H1 (cell line): ENCODE data around the gene PEX14. TPM values are rescaled to one million over a fixed set of nuclear protein-coding genes. Genes with fewer than 3 reads are reported as not detected.
A peak's percentile ranks its signal among the peaks of the same experiment; 100 is the strongest.

ENCODE experiments used
- CTCF ChIA-PET: fragments of 300-600 bp; sonication (Branson Sonifier 250); formaldehyde crosslinking; loops from one replicate; lab custom pipeline; 2021; ENCODE audit not compliant: partially characterized antibody; lab: Charles Lee
- POLR2A ChIA-PET: fragments of 300-600 bp; sonication (Branson Sonifier 250); formaldehyde crosslinking; loops from one replicate; lab custom pipeline; 2021; ENCODE audit warnings: inconsistent platforms; ENCODE audit not compliant: partially characterized antibody; lab: Charles Lee
- DNase-seq, 2 experiments: peaks; one replicate each; pipeline versions ENCODE4 v3.0.0 to v3.0.0-alpha.2; 2010 to 2022; ENCODE audit warnings: low spot score in 2 of 2, low read depth in 1 of 2, mixed read lengths in 1 of 2
- FAIRE-seq: peaks from 2 replicates; lab custom pipeline; 2011; peaks lifted over from hg19 to GRCh38; lab: Jason Lieb, UNC
- H2AFZ ChIP-seq: 2 replicates; pipeline ENCODE4 v1.8.1; 2012; ENCODE audit warnings: low read length, inconsistent platforms
- H2AK5ac ChIP-seq: 2 replicates; pipeline ENCODE4 v1.6.1; 2013; ENCODE audit warnings: low read depth, low read length
- H2BK120ac ChIP-seq: replicated peaks from 2 replicates; pipeline ENCODE3; 2013; ENCODE audit warnings: low read depth, low read length, inconsistent platforms
- H2BK12ac ChIP-seq: 2 replicates; pipeline ENCODE4 v1.6.1; 2013; ENCODE audit warnings: low read depth, low read length
- H2BK15ac ChIP-seq: 2 replicates; pipeline ENCODE4 v1.6.1; 2013; ENCODE audit warnings: low read length
- H2BK20ac ChIP-seq: 2 replicates; pipeline ENCODE4 v1.6.1; 2013; ENCODE audit warnings: low read length
- H2BK5ac ChIP-seq: 2 replicates; pipeline ENCODE4 v1.6.1; 2013; ENCODE audit warnings: low read depth, low read length
- H3K14ac ChIP-seq: 2 replicates; pipeline ENCODE4 v1.6.1; 2013; ENCODE audit warnings: inconsistent platforms; ENCODE audit not compliant: insufficient read length
- H3K18ac ChIP-seq: 2 replicates; pipeline ENCODE4 v1.6.1; 2013; ENCODE audit warnings: low read length; ENCODE audit errors: extremely low read depth
- H3K23ac ChIP-seq: 2 replicates; pipeline ENCODE4 v1.6.1; 2013; ENCODE audit warnings: inconsistent platforms; ENCODE audit not compliant: insufficient read length
- H3K23me2 ChIP-seq: 2 replicates; pipeline ENCODE4 v1.6.1; 2013; ENCODE audit warnings: low read depth, low read length
- H3K27ac ChIP-seq: 2 replicates; pipeline ENCODE4 v1.6.1; 2011; ENCODE audit warnings: low read depth, low read length, inconsistent platforms
- H3K27me3 ChIP-seq, 4 experiments: replicated peaks in 1 of 4; 1 replicate in 1 of 4; 2 replicates in 3 of 4; pipeline versions ENCODE4 v1.6.1 to v1.8.1; 2011 to 2013; ENCODE audit warnings: low read length in 3 of 4, mild to moderate bottlenecking in 3 of 4, inconsistent platforms in 2 of 4, mixed read lengths in 2 of 4, moderate library complexity in 1 of 4; ENCODE audit not compliant: control insufficient read depth in 3 of 4, insufficient read depth in 3 of 4; ENCODE audit errors: extremely low read depth in 1 of 4
- H3K36me3 ChIP-seq, 4 experiments: 2 replicates each; pipeline versions ENCODE4 v1.6.1 to v1.8.1; 2011 to 2013; ENCODE audit warnings: mild to moderate bottlenecking in 4 of 4, low read length in 3 of 4, moderate library complexity in 2 of 4, control low read depth in 1 of 4, inconsistent platforms in 1 of 4; ENCODE audit not compliant: insufficient read depth in 4 of 4, control insufficient read depth in 2 of 4
- H3K4ac ChIP-seq: replicated peaks from 2 replicates; pipeline ENCODE3; 2013; ENCODE audit warnings: low read length, low read depth, mixed read lengths, inconsistent platforms; ENCODE audit not compliant: insufficient read length
- H3K4me1 ChIP-seq, 4 experiments: replicated peaks in 1 of 4; 1 replicate in 1 of 4; 2 replicates in 3 of 4; pipeline versions ENCODE4 v1.6.1 to v1.8.1; 2011 to 2013; ENCODE audit warnings: low read length in 3 of 4, inconsistent platforms in 2 of 4, mixed read lengths in 1 of 4; ENCODE audit not compliant: insufficient read depth in 4 of 4, control insufficient read depth in 3 of 4
- H3K4me2 ChIP-seq, 2 experiments: 2 replicates each; pipeline versions ENCODE4 v1.6.1 to v1.8.1; 2011 to 2013; ENCODE audit warnings: low read depth in 2 of 2, low read length in 2 of 2, control low read depth in 1 of 2, inconsistent platforms in 1 of 2, mild to moderate bottlenecking in 1 of 2; ENCODE audit not compliant: insufficient read depth in 1 of 2
- H3K4me3 ChIP-seq, 4 experiments: fragments of 200-600, 300-600 bp in 1 of 4; sonication (generic), shearing (Covaris generic), sonication (Bioruptor Twin) in 1 of 4; 2 replicates each; pipeline versions ENCODE4 v1.5.1 to v1.8.1; 2011 to 2016; ENCODE audit warnings: low read length in 4 of 4, low read depth in 3 of 4, control low read depth in 2 of 4, inconsistent platforms in 2 of 4, mild to moderate bottlenecking in 2 of 4, mixed read lengths in 1 of 4, moderate library complexity in 1 of 4; ENCODE audit not compliant: insufficient read depth in 2 of 4; ENCODE audit errors: extremely low read depth in 1 of 4
- H3K56ac ChIP-seq: replicated peaks from 2 replicates; pipeline ENCODE3; 2013; ENCODE audit warnings: low read depth, mild to moderate bottlenecking, mixed read lengths, low read length, inconsistent platforms; ENCODE audit not compliant: insufficient read length
- H3K79me1 ChIP-seq: 2 replicates; pipeline ENCODE4 v1.6.1; 2013; ENCODE audit warnings: low read depth, low read length, control low read depth
- H3K79me2 ChIP-seq, 2 experiments: 2 replicates each; pipeline versions ENCODE4 v1.6.1 to v1.8.1; 2012 to 2013; ENCODE audit warnings: low read length in 2 of 2, mild to moderate bottlenecking in 2 of 2, inconsistent platforms in 1 of 2; ENCODE audit not compliant: insufficient read depth in 2 of 2, control insufficient read depth in 1 of 2
- H3K9ac ChIP-seq, 4 experiments: replicated peaks in 1 of 4; 1 replicate in 1 of 4; 2 replicates in 3 of 4; pipeline versions ENCODE4 v1.6.1 to v1.8.1; 2011 to 2013; ENCODE audit warnings: low read depth in 3 of 4, low read length in 3 of 4, control low read depth in 2 of 4, mild to moderate bottlenecking in 2 of 4, moderate library complexity in 2 of 4, inconsistent platforms in 1 of 4; ENCODE audit errors: extremely low read depth in 1 of 4
- H3K9me3 ChIP-seq, 2 experiments: 2 replicates each; pipeline versions ENCODE4 v1.6.1 to v1.8.1; 2012 to 2013; ENCODE audit warnings: mild to moderate bottlenecking in 2 of 2, moderate library complexity in 2 of 2, control low read depth in 1 of 2, inconsistent platforms in 1 of 2, low read depth in 1 of 2, low read length in 1 of 2, mixed read lengths in 1 of 2; ENCODE audit not compliant: insufficient read depth in 2 of 2
- H4K20me1 ChIP-seq, 2 experiments: replicated peaks in 1 of 2; 2 replicates each; pipeline versions ENCODE3 to v1.8.1; 2011 to 2013; ENCODE audit warnings: inconsistent platforms in 2 of 2, low read length in 2 of 2, mild to moderate bottlenecking in 1 of 2; ENCODE audit not compliant: insufficient read depth in 2 of 2, control insufficient read depth in 1 of 2
- H4K5ac ChIP-seq: 2 replicates; pipeline ENCODE4 v1.6.1; 2013; ENCODE audit warnings: low read length, low read depth, mixed read lengths, inconsistent platforms; ENCODE audit not compliant: insufficient read length
- H4K8ac ChIP-seq: 2 replicates; pipeline ENCODE4 v1.8.0; 2013; ENCODE audit warnings: mild to moderate bottlenecking, moderate library complexity, low read length, inconsistent platforms; ENCODE audit not compliant: insufficient read depth; ENCODE audit errors: extremely low read depth
- H4K91ac ChIP-seq: replicated peaks from 2 replicates; pipeline ENCODE3; 2013; ENCODE audit warnings: low read length, mixed read lengths, inconsistent platforms; ENCODE audit not compliant: insufficient read length
- ASH2L ChIP-seq: fragments of 200-600, 300-600 bp; sonication (generic); IDR thresholded peaks from one replicate; pipeline ENCODE4 v1.7.1; 2017; ENCODE audit warnings: low read length
- CREB1 ChIP-seq: IDR thresholded peaks from 2 replicates; pipeline ENCODE4 v1.6.1; 2012; ENCODE audit warnings: inconsistent platforms
- KDM1A ChIP-seq: fragments of 200-600, 300-600 bp; sonication (generic); IDR thresholded peaks from 2 replicates; pipeline ENCODE4 v1.7.1; 2016; ENCODE audit warnings: mild to moderate bottlenecking, low read length, borderline replicate concordance
- KDM4A ChIP-seq: IDR thresholded peaks from one replicate; pipeline ENCODE4 v1.7.1; 2012; ENCODE audit warnings: low read depth, mild to moderate bottlenecking, moderate library complexity, low read length, inconsistent platforms; ENCODE audit not compliant: severe bottlenecking
- RNF2 ChIP-seq: fragments of 200-900, 300-1000 bp; sonication (generic); IDR thresholded peaks from 2 replicates; pipeline ENCODE4 v1.7.1; 2016; ENCODE audit warnings: borderline replicate concordance, low read depth, mild to moderate bottlenecking, antibody characterized with exemption, low read length; ENCODE audit not compliant: poor library complexity, severe bottlenecking; ENCODE audit errors: missing control alignments
- SIN3A ChIP-seq, 2 experiments: IDR thresholded peaks in 1 of 2; conservative IDR thresholded peaks in 1 of 2; 2 replicates each; pipeline ENCODE4 v1.6.1; 2011 to 2012; ENCODE audit warnings: low read length in 2 of 2, improper control_type of control experiment in 1 of 2, low read depth in 1 of 2, mild to moderate bottlenecking in 1 of 2
- SIX5 ChIP-seq: IDR thresholded peaks from 2 replicates; pipeline ENCODE4 v1.6.1; 2011; ENCODE audit warnings: mild to moderate bottlenecking, low read depth, low read length
- SP2 ChIP-seq: IDR thresholded peaks from 2 replicates; pipeline ENCODE4 v1.6.1; 2012; ENCODE audit warnings: mild to moderate bottlenecking, low read length, inconsistent platforms
- SP4 ChIP-seq: IDR thresholded peaks from 2 replicates; pipeline ENCODE4 v1.6.1; 2012; ENCODE audit warnings: low read length, inconsistent platforms
- SRF ChIP-seq: IDR thresholded peaks from 2 replicates; pipeline ENCODE4 v1.6.1; 2011; ENCODE audit warnings: mild to moderate bottlenecking, low read depth, low read length, moderate library complexity
- WGBS, 2 experiments: shearing (Covaris generic) in 1 of 2; methylation state at CpG; one replicate each; pipeline versions ENCODE4 v1.1.6 to v1.1.7; 2013 to 2015; ENCODE audit warnings: low lambda C conversion rate in 2 of 2, mixed read lengths in 2 of 2, inconsistent platforms in 1 of 2, low coverage in 1 of 2, missing lambda C conversion rate in 1 of 2; ENCODE audit not compliant: insufficient replicate concordance in 2 of 2, insufficient coverage in 1 of 2, insufficient read length in 1 of 2; ENCODE audit errors: extremely low coverage in 1 of 2, missing lambda C conversion rate in 1 of 2; 5-methylcytosine and 5-hydroxymethylcytosine counted together
- polyA plus RNA-seq, 7 experiments: library from polyadenylated mRNA; depleted of rRNA in 3 of 7; stranded (reverse) in 5 of 7; unstranded in 2 of 7; fragments of >200 nt in 5 of 7; fragments of 200-250 nt in 2 of 7; gene quantifications; 1 replicate in 5 of 7; 2 replicates in 1 of 7; 4 replicates in 1 of 7; pipeline versions ENCODE4 v1.2.1 to v1.2.3, GENCODE V29; 2011 to 2013; ENCODE audit warnings: missing spikeins in 2 of 7, mixed read lengths in 2 of 7
- total RNA-seq: library from RNA; stranded (reverse); fragmentation: NEBNext Ultra II Directional; extraction: Animal tissue kit (Norgen Biotek cat#: 25700); gene quantifications from 2 replicates; pipeline ENCODE4 v1.2.1, GENCODE V29; 2021

Gene PEX14
- total and polyA plus RNA-seq, 2 of the 8 experiments (the other 6 are each of a cell fraction or from before 2014, with no cell fraction given) = 13.0 to 19.8 TPM

DNA sequence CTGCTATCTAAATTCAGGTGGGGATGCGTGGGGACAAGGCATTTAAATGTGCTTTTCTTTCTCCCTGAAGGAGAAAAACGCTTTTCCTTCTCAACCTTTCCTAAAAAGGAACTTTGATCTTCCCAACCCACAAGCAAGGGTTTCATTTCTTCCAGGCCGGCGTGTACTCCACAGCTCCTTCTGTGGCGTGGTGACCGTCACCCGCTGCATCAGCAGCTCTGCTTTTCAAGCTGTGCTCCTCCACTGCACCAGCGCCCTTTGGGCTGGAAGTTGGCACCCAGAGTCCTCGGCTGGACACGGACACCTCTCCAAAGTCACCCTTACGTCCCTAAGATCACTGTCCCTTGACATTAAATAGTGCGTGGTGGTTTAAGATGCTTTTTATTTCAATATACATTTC, 54.3 kb downstream of the PEX14 start:
- FAIRE-seq = no peak
- H2BK20ac ChIP-seq = peak overlapping the region; percentile 19; the same call in 1 of the 2 replicates
- peaks cover 0 to 38% of the 10 kb centered on the region in 2 experiments; a peak in 3 of 4 replicates for H3K79me2 ChIP-seq
- H3K23ac ChIP-seq = no peak overlapping the region
- peak overlapping the region; percentile 78; the same call in 1 of the 2 replicates for H2AK5ac ChIP-seq
- peak overlapping the region; percentile 44 for H2BK120ac ChIP-seq
- H3K23me2 ChIP-seq = peaks cover 3% of the 10 kb centered on the region; the same call in 1 of the 2 replicates
- H3K4me3 ChIP-seq = peak overlapping the region in 1 of 4 experiments; percentile 50; a peak in 1 of 8 replicates
- H3K79me1 ChIP-seq = no peaks in the 10 kb centered on the region
- H3K4ac ChIP-seq = no peak overlapping the region
- H2BK5ac ChIP-seq = peak overlapping the region; percentile 72; the same call in 1 of the 2 replicates
- no peak overlapping the region for H4K5ac ChIP-seq
- no peaks in the 10 kb centered on the region for H3K9me3 ChIP-seq
- H4K8ac ChIP-seq = no peak overlapping the region
- DNase-seq = no peak
- 36% methylated on average over 12 of the region's 12 CpGs; no CpG with 5 or more reads in 1 of the 2 experiments for WGBS, 2 experiments
- no peak overlapping the region for H3K56ac ChIP-seq
- peak overlapping the region; percentile 54 to 61; a peak in 3 of 4 replicates for H3K4me2 ChIP-seq
- H3K27ac ChIP-seq = no peak overlapping the region
- CTCF ChIA-PET = interaction anchor here (0.6 to 3.9 kb wide), 20 partner anchors 8 to 381 kb away, joined by 3 to 23 read pairs (median 4); no protein-coding TSS in a partner anchor
- TF ChIP-seq SP2 = no peak
- no peak for TF ChIP-seq RNF2
- TF ChIP-seq SRF = no peak
- TF ChIP-seq CREB1 = no peak
- no peak for TF ChIP-seq ASH2L
- no peak for TF ChIP-seq KDM4A
- TF ChIP-seq SIN3A (conservative IDR thresholded peaks at IDR 0.05 in 1 of 2, IDR thresholded peaks at IDR 0.05 in 1 of 2; ENCODE audit: low read depth in 1 of 2, low read length in 2 of 2) = no peak
- no peak for TF ChIP-seq SIX5
- TF ChIP-seq KDM1A = no peak
- TF ChIP-seq SP4 = no peak
- H3K27me3 ChIP-seq = 0 out of 7 replicates have a peak, but pooled peaks cover 0 to 1% (median 0%) of the 10 kb centered on the region in 4 experiments
- peak overlapping the region; percentile 89; the same call in 1 of the 2 replicates for H2BK12ac ChIP-seq
- H2AFZ ChIP-seq = no peak overlapping the region
- no peak overlapping the region for H2BK15ac ChIP-seq
- no peak overlapping the region for H3K14ac ChIP-seq
- no peaks in the 10 kb centered on the region for H4K20me1 ChIP-seq
- 0 out of 2 replicates have a peak overlapping the region, but pooled peaks have one; percentile 73 for H3K18ac ChIP-seq
- H3K4me1 ChIP-seq = peaks cover 13 to 34% (median 26%) of the 10 kb centered on the region in 4 experiments
- no peak overlapping the region for H3K9ac ChIP-seq
- peak overlapping the region; percentile 71 for H4K91ac ChIP-seq
- H3K36me3 ChIP-seq = no peaks in the 10 kb centered on the region
- POLR2A ChIA-PET = interaction anchor here (0.7 to 2.2 kb wide), 4 partner anchors 10 to 1036 kb away, joined by 3 to 8 read pairs (median 4); no protein-coding TSS in a partner anchor
